HG03175 (cell line): ENCODE results near the gene IGF1R.

Experiments
- ATAC-seq: cut with Tn5 transposase; IDR thresholded peaks from one replicate; pipeline ENCODE4 v1.9.1; 2021; ENCODE audit warnings: mild to moderate bottlenecking, moderate library complexity; ENCODE audit not compliant: unreplicated experiment

Gene IGF1R

GRCh38 chr15:98853161-98853560 is 204.8 kb downstream of the IGF1R start:
- ATAC-seq: peak; percentile 37

DNA sequence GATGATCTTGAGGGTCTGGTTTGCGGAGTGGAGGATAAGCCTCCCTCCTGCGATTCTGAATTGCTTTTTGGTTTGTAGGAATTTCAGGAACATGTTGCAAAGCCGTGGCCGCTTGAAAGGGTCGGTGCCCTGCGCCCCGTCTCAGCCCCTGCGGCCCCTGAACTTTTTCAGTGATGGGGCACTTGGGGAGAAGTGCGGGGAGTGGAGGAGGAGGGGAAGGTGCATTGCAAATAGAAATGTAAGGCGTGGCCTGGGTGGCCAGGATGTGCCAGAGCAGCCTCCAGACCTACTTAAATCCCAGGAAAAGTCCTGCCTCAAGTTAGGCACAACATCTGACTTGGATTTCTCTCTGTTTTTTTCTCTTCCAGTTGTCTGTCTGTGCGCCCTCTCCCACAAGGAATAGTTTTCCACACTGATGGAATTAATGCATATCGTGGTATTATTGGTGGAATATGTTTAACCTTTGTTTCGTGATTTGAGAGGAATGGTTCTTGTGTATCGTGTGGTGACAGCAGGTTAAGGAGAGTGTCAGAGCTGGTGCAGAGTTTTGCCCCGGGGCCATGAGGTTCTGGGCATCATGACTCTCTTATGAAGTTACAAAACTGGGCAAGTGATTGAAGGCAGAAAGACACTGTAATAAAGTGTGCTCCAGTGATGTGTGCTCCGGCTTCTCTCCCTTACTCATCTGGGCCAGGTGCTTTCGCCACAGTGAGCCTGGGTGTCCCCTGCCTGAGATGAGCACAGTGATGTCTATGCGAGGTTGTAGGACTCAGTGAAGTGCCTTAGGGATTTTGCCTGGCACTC is 205.5 kb downstream of the IGF1R start:
- ATAC-seq: no peak

DNA sequence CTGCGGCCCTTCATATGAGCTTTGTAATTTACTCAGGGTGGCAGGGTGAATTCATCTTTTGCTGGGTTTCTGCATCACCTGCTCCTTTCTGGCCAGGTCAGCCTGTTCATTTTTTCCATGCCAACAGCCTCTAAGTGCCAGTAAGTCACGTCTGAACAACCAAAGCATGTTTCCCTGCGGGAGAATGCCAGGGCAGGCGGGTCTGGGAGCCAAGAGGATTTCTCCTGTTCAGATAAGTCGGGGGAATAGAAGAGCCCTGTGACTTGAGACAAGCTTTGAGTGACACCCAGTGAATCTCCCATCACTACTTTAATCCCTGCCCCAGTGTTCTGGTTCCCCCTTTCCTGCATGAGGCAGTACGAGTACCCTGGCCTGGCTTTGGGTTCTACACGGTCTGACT is 206.2 kb downstream of the IGF1R start:
- ATAC-seq: no peak

- no peak for ATAC-seq
Observed at GRCh38 chr15:98855067-98855814, 206.9 kb downstream of the IGF1R start.

- no peak for ATAC-seq
Observed at GRCh38 chr15:98855815-98856531, 207.6 kb downstream of the IGF1R start.

DNA sequence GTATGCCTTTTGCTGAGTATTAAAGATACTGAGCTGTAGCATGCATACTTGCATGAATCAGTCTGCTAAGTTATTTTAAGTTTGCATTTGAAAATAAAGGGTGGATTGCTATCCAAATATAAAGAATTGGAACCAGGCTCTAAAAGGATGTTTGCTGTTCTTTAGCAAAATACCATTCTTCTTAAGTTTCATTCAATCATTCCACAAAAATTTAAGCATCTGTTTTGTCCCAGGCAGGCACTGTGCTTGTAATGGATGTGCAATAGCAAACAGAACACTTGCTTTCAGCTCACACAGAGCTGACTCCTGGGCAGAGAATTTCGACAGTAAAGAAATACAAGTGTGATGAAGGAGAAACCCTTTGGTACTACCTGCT is 208.2 kb downstream of the IGF1R start:
- ATAC-seq: no peak

DNA sequence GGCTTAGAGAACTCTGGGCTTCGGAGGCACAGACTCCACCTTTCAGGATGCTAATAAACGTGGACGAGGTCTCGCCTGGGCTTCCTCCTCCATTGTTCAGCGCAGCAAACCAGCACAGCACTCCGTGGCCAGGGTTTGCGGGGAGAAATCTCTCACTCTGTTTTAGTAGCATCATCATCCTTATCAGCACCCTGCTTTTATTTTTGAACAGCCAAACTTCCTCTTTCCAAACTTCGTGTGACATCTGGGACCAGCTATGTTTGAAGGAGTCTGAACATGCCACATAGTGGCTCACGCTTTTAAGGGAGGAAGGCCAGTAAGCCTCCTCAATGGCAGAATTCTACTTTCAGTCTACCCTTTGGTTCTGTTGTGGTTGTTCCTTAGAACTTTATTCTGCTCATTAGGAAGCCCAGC is 210.3 kb downstream of the IGF1R start:
- no peak for ATAC-seq

- ATAC-seq: no peak
Observed at GRCh38 chr15:98859149-98859548, 210.8 kb downstream of the IGF1R start.

- ATAC-seq: no peak
Observed at GRCh38 chr15:98860281-98861041, 212.1 kb downstream of the IGF1R start.

DNA sequence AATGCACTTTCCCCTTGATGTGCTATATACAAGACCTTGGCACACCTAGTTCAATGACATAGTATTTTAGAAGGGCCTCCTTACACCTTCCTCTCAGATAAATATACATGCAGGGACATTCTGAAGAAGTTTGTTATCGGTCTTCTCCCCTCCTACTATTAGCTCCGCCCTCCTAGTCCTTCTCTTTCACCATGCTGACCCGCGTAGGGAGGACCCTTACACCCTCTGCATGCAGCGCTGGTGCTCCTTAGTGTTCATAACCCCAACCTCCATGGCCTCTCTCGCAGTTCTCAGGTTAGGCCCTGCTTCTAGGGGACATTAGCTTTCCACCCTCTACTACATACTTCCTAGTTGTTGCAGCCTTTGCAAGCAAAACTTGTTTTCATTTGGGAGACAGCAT is 212.8 kb downstream of the IGF1R start:
- no peak for ATAC-seq

DNA sequence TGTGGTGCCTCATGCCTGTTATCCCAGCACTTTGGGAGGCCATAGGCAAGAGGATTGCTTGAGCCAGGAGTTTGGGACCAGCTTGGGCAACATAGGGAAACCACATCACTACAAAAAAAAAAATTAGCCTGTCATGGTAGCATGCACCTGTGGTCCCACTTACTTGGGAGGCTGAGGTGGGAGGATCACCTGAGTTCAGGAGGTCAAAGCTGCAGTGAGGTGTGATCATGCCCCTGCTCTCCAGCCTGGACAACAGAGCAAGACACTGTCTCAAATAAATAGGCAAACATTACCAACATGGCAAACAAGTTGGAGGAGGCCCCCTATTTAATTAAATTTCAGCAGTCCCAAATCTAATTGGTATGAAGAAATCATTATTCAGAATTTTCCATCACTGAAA is 215.6 kb downstream of the IGF1R start:
- no peak for ATAC-seq

DNA sequence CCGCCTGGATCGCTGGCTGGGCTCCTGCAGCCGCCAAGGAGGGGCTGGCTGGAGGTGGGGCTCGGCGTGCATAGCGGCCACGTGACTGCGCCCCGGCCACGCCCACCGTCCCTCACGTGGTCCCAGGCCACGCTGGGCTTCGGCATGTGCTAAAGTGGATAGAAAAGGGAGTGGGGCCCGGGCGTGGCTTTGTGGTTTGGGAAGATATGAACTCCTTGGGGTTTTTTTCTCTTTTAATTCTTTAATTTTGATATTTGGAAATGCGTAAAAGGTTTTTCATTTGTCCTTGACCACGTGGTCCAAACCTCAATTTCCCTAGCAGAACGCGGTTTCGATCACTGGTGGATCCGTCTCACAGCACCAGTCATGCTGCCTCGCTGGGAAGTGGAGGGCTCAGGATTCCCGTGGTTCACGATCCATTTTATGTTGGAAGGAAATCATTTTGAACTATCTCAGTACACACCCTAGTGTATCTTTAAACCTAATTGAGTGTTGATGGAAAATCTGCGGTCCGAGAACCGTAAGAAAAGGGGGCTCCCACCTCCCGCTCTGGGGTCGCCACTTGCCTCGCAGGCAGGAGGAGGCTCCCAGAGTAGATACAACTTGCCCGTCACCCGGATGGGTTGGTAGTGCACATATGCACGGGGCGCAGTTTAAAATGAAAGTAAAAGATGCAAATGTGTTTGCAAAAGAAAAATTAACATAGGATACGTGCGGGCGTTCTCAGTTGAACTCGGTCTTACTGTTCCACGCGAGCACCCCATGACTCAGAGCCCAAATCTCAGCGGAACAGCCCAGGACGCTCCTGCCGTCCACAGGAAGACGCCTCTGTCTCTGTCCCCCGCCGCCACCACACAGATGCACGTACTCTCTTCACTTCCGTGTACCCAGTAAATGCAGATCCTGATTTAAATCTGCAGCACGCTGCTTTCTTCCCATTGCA is 217.3 kb downstream of the IGF1R start:
- ATAC-seq: peak; percentile 80

GRCh38 chr15:98866511-98866910 is 218.2 kb downstream of the IGF1R start:
- ATAC-seq: no peak

DNA sequence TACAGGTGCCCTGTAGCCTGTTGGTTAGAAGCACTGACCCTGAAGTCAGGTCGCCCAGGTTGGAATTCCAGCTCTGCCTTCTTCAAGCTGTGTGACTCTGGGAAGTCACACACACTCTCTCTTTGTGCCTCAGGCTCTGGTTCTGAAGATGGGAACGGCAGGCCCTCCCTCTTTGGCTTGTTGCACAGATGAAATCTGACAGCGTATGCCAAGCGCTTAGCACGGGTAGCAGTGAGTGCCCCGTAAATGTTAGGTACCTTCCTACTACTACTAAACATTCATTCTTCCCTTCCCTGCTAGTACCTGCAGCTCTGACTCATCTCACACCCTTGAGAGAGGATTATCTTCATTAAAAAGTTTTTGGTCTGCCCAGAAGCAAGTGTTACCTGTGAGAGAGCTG is 220.2 kb downstream of the IGF1R start:
- ATAC-seq: no peak

GRCh38 chr15:98870788-98871187 is 222.4 kb downstream of the IGF1R start:
- no peak for ATAC-seq

DNA sequence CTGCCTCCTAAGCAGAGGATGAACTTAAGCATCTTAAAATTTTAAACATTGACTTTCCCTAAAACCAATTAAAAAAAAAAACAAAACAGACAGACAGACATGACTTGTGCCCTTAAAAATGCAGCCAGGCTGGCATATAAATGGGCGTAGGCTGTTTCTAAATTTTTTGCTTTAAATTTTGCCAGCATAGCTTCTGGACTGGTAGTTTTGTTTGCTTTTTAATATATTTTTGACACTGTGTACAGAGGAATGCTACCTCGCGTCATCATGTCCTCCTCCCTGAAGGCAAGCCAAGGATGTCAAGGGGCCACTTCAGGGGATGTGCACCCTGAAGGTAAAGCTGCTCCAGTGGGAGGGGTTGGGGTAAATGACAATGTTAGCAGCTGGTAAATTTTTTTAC is 224.4 kb downstream of the IGF1R start:
- no peak for ATAC-seq

- peak; percentile 61 for ATAC-seq
Observed at GRCh38 chr15:98873441-98874218, 225.3 kb downstream of the IGF1R start.

DNA sequence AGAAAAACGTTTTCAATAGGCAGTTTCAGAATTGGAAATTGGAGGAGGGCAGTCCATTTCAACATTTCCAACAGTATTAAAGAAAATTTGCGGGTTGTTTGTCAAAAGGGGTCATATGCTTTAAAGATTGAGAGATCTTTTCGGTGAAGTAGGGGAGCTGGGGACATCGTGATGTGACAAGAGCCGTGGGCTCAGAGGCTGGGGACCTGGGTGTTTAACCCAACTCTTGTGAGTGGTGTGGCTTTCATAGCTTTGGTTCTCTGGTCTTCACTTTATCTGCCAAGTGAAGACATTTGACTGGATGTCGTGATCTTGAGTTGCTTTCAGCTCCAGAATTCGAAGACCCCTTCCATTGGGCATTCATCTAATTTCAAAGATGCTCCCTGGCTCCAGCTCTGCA is 226.0 kb downstream of the IGF1R start:
- ATAC-seq: no peak

DNA sequence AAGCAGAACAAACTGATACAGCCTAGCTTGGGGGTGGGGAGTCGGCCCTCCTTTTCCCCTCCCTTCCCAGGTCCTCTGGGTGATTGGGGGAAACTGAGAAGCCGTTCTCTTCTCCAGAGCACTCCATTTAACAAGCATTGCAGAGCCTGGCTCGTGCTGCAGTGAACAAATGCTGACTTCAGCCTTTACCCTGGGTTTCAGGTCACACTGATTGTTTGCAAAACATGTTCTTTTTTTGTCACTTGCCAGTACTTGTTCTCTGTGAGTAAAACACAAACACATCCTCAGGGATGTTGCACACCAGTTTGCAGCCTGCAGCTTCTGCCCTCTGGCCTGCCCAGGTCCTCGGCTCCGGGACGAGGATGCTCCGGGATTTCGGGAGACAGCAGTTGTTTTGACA is 226.4 kb downstream of the IGF1R start:
- no peak for ATAC-seq
